Stimulated activated CD4-positive, alpha-beta T cell treated with anti-CD3 and anti-CD28 coated beads, TNF-alpha, amount 100 ng/mL, for 1 hour (primary cell): ENCODE data around the gene FAM219A.
A peak's percentile ranks its signal among the peaks of the same experiment; 100 is the strongest.

Experiments used
- DNase-seq, 3 donors: peaks; one replicate each; pipeline ENCODE4 v3.0.0-alpha.2; 2020; ENCODE audit warnings: low read depth in 3 of 3, low spot score in 1 of 3

FAM219A gene, protein sequence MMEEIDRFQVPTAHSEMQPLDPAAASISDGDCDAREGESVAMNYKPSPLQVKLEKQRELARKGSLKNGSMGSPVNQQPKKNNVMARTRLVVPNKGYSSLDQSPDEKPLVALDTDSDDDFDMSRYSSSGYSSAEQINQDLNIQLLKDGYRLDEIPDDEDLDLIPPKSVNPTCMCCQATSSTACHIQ

DNA sequence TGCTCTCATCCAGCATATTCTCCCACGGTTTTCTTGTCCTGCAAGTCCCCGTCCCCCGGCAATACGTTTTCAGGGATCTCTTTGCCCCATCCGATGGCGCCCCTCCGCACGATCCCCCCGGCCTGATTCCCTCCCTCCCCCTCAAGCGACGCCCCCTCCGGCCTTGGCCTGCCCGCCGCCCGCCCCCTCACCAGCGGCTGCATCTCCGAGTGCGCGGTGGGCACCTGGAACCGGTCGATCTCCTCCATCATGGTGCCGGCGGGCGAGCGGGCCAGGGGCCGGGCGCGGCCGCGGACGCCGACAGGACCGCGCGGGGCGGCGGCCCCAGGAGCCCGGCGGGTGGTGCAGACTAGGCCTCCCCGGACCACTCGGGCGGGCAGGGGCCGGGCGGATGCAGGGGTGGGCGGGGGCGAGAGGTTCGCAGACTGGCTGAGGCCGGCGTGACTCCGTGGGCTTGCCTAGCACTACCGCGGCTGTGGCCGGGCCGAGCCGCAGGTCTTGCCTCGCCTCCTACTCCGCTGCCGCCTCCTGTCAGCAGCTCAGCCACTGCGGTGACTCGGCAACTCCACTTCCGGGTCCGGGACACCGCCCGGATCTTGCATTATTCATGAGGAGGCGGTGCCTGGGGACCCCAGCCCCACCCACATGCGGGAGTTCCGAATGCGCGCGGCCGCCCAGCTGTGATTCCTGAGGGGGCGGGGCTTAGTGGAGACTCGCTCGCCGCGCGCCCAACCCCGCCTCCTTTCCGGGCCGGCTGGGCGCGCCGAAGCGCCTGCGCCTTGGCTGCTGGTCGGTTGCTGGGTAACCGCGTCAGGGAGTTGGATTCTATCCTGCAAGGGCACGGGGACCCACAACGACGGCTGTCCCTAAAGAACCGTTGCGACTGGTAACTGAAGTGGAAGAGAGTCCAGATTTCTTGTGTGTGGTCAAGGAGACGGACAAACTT lies at the start of gene FAM219A, which contains the start of gene DNAI1:
Gene FAM219A, minus strand, starts transcription at position 558 of the 946 bp plus-strand sequence. Its CDS starts 307 bp downstream, at position 251.
Gene DNAI1, plus strand, starts transcription at position 793 of the 946 bp plus-strand sequence. CDS start 201 bp downstream, outside the sequence.
- peak; percentile 97 to 98 (median 98) for DNase-seq

DNA sequence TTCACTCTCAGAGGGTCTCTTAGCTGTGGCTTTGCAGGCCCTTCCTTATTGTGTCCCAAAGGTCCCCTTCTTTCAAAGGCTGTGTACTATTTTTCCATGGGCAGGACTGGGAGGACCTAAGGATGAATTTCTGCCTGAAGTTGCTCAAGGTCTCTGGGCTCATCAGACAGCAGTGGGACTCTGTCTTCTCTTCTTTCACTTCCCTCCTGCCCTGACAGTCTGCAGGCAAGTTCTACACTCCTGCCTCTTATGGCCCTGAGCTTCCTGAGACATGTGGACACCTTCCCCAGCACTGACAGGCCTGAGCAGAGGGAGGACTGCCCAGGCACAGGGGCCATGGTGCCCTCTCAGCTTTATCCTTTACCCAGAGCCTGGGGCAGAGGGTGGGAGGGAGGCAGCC lies 49.6 kb upstream of the FAM219A start:
- DNase-seq, result no peak

DNA sequence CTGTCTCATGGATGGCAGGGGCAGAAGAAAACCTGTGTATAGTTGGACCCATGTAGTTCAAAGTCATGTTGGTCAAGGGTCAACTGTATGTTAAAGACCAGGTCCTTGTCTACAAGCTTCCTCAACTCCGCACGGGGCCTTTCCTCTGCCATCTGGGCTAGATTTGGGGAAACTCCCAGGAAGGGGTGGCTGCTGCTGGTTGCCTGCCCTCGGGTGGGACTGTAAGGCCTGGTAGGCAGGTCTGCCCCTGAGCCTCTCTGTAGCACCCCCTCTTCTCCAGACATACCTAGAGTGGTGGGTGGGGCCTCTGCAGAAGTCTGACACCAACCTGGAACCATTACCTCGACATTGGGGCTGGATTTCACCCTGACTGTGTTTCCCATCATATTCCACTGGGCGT lies 49.2 kb upstream of the FAM219A start:
- DNase-seq, result no peak

DNA sequence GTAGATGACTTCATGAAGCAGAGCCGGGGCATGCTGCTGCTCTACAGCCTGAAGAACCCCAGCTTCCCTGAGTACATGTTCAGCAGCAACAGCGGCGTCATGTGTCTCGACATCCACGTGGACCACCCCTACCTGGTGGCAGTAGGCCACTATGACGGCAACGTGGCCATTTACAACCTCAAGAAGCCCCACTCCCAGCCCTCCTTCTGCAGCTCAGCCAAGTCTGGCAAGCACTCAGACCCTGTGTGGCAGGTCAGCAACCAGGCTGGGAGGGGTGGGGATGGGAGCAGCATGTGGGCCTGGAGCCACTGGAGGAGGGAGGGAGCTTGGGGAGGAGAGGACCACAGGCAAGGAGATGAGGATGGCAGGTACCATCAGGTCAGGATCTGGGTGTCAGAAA lies 48.3 kb upstream of the FAM219A start:
- no peak for DNase-seq

DNA sequence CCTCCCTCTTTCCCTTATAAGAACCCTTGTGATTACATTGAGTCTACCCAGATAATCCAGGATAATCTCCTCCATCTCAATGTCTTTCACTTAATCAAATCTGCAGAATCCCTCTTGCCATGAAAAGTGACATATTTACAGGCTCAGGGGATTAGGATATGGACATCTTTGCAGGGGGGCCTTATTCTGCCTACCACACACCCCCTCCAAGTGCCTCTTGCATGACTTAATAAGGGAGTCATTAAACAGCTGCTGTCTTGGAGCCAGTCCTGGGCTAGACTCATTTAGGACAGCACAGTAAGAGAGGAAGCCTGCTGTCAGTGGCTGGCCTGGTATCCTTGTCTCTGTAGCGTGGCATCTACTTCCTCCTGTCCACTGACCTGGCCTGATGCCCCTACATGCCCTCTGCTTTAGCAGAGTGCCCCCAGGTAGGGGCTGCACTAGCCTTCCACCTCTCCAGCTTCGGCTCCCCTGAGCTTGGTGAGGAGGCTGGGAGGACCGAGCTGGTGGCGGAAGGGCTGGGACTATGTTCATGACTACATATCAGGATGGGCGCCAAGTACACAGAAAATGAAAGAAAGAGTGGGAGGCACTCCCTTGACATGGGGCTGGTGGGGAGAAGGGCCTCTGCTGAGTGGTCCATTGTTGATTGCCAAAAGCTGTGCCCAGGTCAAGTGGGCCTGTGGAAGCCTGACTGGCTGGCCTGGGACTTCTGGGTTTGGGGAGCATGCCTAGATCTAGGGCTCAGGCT lies 47.2 kb upstream of the FAM219A start:
- DNase-seq, result no peak

DNA sequence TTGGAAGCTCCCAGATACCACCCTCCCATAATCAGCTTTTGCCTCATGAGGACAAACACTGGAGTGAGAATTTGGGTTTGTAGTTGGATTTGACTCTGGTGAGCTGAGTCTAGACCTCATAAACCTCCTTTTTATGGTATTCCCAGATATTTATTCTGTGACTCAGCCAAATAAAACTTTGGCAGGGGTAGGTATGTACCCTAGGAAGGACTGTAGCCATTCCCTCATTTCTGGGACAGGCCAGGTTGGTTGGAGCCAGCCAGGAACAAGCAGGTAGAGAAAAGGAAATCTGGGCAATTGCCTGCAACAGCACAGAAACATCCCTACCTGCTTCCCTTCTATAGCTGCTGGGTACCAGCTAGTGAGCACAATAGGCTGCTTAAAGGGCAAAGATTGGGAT lies 45.0 kb upstream of the FAM219A start:
- no peak for DNase-seq

DNA sequence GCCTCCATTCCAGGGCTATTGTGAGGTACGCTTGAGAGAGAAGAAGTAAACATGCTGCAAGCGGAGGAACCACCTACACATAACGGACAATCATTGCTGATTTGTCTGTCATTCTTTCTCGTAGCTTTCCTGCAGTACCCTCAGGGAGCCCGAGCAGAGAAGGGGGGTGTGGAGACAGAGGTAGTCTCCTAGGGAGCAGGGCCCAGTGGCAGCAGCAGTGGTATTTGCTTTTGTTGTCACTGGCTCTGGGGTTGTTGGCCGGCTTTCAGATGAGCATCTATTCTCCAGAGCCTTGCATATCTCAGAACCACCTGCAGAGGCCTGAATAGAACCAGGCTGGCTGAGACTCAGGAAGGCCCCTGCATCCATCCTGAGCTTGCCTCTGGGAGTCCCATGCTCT lies 44.5 kb upstream of the FAM219A start:
- DNase-seq, result no peak

DNA sequence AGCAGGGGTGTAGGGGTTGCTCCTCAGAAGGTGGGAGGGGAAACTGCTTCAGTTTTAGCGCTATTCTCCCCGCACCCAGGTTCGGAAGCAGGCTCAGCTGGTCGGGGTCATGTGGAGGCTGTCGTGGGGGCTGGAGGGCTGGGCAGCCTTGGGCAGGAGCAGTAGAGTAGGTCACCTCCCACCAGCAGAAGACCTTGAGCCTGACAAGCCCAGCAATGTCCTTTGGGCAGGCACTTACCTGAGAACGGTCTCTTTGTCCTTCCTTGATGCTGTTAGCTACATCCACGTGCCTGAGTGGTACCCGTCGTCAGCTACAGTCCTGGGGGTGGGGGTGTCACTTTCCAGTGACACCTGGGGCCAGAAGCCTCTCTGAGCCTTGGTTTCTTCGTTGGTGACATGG lies 44.1 kb upstream of the FAM219A start:
- DNase-seq, result no peak

DNA sequence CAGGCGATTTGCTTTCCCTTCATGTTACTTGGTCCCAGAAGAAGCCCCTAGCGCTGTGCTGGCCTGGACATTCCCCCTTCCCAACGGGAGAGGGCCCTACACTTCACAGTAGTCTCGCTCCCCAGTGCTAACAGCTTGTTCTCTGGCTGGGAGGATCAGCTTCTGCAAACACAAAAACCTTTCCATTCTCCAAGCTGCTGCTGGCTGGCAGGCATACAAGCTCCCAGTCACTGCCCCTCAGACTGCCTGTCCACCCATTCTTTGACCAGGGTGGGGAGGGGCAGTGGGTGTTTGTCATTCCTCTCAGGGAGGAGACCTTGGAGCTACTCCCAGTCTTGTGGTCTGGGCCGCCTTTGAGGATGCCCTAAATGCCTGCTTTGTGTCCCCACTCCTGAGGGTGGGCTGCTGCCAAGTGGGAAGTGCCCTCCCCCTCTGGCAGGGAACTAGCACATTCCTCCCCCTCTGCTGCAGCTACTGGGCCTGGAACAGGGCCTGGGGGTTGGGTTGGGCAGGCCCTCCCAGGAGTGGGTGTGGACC lies 43.6 kb upstream of the FAM219A start:
- DNase-seq, result no peak

DNA sequence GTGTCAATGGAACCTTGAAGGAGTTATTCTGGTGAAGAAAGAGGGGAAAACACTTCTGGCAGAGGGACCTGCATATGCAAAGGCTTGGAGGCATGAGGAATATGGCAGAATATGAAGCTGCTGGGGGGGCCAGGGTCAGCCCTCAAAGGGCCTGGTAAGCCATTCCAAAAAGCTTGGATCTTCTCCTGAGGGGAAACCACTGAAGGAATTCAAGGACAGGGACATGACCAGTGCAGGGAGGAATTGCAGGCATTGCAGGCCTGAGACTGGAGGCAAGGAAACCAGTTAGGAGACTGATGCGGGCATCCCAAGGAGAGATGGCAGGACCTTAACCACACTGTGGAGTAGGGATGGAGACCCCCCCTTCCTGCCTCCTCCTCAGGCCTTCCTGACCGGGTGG lies 43.0 kb upstream of the FAM219A start:
- no peak for DNase-seq

DNA sequence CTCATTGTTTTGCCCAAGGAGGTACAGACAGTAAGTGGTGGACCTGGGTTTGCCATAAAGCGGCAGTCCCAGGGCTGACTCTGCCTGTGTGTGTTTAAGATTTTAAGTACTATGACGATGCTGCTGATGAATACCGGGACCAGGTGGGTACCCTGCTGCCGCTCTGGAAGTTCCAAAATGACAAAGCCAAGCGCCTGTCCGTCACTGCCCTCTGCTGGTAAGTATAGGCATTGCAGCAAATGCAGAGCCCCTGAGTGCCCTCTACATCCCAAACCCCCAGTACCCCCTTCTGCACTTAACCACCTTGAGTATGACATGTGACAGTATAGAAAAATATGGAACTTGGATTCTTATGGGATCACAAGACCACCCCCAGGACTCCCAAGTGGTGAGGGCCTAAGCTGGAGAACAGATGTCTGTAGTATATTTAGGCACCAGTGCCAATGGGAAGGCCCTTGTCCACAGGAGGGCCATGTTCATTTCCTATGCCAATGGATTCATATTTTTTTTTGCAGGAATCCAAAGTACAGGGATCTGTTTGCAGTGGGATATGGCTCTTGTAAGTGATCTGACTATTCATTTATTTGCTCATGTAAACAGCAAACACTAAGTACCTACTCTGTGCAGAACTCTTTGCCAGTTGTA lies 42.4 kb upstream of the FAM219A start:
- DNase-seq, result peak; percentile 45 to 65 (median 49)

DNA sequence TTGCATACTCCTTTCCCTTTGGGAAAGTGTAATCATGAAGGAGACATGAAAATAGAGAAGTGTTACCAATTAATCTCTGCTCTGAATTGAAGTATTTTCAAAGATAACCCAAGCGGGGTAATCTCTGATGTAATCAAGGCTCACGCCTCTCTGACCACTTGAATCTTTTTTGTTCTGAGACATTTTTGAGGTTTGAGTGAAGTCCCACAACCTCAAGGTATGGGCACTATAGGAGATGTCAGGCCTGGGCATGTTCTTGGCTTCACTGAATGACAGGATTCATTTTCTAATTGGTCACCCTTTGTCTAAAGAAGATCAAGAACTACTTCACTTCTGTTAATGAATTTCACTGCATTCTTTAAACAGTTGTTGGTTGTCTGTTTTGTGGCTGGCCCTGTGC lies 40.7 kb upstream of the FAM219A start:
- DNase-seq, result no peak

DNA sequence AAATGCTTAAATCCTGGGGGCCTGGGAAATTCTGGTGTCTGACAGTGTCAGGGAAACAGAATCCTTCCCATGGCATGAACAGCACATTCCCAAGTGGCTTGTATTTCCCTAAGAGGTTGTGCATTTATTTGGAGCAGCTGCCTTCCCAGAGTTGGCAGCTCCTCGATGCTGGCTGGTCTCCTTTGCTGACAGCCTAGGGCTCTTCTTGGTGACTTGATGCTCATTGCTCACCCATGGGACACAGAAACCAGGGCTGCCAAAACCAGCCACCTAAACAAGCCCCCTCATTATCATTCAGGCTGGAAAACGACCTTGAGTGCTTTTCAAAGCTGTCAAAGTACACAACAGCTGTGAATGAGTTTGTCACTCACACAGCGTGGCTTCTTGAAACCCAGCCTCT lies 40.2 kb upstream of the FAM219A start:
- no peak for DNase-seq

DNA sequence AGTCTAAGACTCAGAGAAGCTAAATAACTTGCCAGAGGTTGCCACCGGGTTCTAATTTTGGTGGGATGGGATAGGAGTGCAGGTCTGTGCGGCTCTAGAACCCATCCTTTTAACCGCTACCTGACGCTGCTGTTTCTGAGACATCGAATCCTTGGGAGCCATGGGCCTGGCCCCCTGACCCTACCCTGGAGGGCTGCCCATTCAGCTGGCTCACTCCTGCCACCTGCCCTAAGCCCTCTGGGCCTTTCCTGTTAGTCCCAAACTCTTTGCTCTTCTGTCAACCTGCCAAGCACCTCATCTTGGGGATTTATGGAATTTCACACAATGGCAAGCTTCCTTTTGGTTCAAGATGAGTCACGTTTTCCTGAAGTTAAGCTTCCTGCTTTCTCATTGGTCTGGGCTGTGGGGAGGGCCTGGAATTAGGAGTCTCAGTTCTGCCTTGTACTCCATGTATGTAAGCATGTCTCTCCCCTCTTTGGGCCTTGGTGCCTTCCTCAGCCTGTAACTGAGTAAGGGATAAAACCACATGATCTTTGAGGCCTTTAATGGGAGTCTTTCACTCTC lies 37.9 kb upstream of the FAM219A start:
- DNase-seq, result no peak

DNA sequence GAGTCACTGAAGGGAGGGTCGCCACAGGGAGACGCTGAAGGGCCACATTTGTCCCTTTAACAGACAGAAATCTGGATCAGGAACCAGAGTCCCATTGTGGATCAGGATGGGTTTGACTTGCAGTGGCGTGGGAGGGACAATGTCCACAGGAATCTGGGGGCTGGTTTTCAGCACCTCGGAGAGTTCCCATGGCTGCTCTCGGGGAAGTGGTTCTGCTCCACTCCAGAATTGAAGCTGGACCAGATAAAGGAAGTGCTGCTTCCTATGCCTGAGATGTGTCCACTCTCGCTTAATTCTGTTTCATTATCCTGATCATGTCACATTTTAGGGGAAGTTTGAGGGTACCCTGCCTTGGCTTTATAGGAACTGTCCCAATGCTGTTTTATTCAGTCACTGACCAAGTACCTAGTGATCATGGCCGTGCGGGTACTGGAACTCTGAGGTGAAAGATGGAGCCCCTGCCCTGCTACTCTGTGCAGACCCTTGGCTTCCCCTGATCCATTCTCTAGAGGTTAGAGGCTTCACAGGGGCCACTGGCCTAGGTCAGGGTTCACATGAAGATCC lies 35.7 kb upstream of the FAM219A start:
- DNase-seq, result no peak

DNA sequence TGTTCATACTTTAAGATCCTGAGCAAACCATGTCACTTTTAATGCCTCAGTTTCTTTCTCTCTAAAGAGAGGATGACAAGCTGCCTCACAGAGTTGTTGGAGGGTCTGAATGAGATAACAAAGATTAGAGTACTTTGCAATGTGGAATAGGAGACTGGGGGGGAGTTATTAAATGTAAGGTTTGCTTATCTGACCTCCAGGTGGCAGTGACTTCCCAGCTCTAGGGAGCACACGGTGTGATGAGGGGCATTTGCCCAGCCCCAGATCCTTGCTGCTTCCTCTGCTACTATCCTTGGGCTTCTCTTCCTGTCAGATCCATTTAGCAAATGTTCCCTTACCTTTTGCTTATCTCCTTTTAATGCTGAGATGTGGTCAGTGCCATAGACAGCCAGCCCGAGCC lies 33.7 kb upstream of the FAM219A start:
- no peak for DNase-seq

DNA sequence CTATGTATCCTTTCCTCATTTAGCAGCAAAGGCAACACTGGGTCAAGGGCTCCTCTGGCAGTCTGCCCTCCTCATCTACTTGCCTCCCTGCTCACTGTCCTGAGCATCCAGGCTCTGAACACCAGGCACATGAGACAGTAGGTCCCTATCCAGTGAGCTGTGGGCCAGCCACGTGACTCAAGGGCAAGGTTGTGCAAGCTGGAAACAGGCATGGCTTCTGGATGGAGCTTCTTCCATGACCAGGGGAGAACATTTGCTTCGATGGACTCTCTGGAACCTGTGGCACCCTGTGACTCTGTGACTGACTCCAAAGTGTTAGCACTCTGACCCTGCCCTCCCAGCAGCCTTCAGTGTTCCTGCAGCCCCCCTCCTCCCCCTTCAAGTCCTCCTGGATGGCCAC lies 33.2 kb upstream of the FAM219A start:
- DNase-seq, result no peak

DNA sequence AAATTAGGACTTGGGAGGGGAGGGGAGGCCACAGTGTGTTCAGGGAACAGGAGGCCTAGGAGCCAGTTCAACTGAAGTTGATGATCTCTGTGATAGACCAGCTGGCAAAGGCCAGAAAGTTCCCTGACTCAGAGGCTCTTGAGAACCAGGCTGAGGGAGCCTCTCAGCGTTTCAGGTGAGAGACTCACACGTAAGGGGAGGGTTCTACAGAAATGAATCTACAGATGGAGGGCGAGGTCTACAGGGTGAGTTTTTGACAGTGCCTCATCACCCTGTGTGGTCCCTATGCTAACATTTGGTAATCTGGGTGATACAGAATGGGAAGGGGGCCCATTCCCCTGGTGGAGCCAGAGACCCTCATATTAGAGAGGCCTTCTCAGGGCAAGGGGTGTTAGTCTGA lies 32.4 kb upstream of the FAM219A start:
- DNase-seq, result no peak

DNA sequence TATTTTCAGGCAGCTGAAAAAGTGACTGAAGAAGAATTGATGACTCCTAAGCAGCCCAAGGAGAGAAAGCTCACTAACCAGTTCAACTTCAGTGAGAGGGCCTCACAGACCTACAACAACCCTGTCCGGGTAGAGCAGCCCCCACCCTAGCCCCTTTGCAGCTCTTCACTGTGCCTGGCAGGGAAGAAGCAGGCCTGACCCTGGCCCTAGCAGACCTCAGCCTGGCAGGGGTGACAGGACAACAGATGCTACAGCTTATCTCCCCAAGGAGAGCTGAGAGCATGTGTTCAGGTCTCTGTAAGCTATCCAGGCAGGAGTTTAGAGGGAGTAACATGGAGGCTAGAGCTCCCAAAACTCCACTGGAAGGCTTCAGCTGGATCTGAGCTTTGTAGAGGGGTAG lies 32.0 kb upstream of the FAM219A start:
- DNase-seq, result no peak

DNA sequence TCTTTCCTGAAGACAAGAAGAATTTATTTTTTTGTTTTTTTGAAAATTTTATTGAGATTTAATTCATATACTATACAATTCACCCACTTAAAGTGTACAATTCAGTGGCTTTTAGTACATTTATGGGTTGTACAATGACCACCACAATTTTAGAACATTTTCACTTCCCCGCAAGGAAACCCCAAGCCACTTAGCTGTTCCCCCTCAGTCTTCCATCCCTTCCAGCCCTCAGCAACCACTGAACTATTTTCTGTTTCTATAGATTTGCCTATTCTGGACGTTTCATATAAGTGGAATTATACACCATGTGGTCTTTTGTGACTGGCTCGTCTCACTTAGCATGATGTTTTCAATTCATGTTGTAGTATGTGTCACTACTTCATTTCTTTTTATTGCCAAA lies 28.2 kb upstream of the FAM219A start:
- no peak for DNase-seq
